HG02759 (cell line): ENCODE data around the gene GATA5.

Source experiments
- ATAC-seq: cut with Tn5 transposase; IDR thresholded peaks from one replicate; pipeline ENCODE4 v1.9.1; 2021; ENCODE audit warnings: mild to moderate bottlenecking, moderate library complexity; ENCODE audit not compliant: unreplicated experiment

GATA5 gene

DNA sequence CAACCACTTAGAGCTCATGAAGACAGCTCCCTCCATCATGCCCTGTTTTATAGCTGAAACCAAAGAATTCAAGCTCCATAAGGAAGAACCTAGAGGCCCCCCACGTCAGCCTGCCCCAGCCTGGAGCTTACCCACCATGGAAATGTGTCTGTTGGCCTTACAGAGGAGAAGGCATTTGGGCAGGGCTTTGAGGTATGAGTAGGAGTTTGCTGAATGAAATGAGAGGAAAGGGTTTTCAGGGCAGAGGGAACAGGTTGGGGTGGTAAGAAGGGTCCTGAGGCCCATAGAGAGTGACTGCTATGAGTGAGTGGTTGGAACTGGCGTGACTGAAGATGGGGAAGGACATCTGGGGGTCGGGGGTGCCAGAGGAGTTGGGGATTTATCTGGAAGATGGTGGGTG lies 12.7 kb upstream of the GATA5 start:
- ATAC-seq, result no peak

- no peak for ATAC-seq
These were observed 12.0 kb upstream of the GATA5 start for GRCh38 chr20:62487561-62488354.

DNA sequence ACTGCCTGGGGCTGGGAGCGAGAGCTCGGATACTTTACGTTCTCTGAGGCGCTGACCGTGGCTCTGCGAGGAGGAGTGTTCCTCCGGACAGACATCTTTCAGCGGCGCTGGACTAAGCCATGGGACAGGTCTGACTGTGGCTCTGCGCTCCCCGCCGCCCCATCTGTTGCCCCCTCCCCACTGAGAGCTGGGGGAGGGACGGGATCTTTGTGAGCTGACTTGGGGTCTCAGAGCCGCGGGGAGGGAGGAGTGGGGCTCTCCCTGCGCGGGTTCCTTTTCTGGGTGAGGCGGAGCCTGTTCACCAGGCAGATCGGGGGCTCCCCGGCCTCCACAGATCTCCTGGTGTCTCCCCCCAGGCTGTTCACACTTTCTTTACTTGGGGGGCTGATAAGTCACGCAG lies 11.3 kb upstream of the GATA5 start:
- no peak for ATAC-seq

GRCh38 chr20:62486484-62486883 lies 10.7 kb upstream of the GATA5 start:
- ATAC-seq, result no peak

DNA sequence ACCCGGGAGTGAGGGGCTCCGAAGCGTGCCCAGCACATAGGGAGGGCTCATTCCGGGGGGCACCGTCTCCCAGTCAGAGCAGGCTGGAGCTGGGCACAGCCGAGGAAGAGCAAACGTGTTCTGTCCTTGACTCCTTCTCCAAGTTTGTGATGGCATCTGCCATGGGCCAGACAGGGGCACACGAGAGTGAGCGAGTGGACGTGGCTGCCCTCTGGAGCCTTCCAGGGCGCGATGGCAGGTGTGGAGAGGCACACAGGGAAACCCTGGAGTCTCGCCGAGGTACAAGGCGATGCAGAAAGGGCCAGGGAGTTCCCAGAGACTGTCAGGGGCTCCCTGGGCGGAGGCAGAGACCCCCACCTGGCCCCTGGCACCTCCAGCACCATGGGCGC lies 9.9 kb upstream of the GATA5 start:
- no peak for ATAC-seq

- ATAC-seq, result no peak
These were observed 9.4 kb upstream of the GATA5 start for GRCh38 chr20:62485062-62485700.

GRCh38 chr20:62484478-62484877 lies 8.7 kb upstream of the GATA5 start:
- no peak for ATAC-seq

- no peak for ATAC-seq
These were observed 8.0 kb upstream of the GATA5 start for GRCh38 chr20:62483613-62484458.

DNA sequence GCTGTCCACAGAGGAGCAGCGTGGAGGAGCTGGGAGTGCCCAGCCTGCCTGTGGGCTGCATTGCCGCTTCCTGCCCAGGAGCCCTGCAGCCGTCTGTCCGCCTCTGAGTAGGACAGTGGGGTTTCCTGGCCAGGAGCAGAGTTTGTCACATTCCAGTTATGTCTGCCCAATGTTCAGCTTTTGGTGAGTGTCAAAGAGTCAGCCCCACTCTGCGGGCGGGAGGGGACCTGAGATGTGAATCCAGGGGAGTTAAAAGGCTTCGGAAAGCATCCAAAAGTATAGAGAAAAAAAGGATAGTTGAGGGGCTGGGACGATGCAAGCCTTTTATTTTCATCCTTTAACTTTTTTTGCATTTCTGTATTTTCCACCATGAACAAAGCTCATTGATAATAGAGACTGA lies 7.2 kb upstream of the GATA5 start:
- no peak for ATAC-seq

GRCh38 chr20:62482146-62482809 lies 6.5 kb upstream of the GATA5 start:
- no peak for ATAC-seq

GRCh38 chr20:62481425-62482145 lies 5.8 kb upstream of the GATA5 start:
- ATAC-seq, result no peak

DNA sequence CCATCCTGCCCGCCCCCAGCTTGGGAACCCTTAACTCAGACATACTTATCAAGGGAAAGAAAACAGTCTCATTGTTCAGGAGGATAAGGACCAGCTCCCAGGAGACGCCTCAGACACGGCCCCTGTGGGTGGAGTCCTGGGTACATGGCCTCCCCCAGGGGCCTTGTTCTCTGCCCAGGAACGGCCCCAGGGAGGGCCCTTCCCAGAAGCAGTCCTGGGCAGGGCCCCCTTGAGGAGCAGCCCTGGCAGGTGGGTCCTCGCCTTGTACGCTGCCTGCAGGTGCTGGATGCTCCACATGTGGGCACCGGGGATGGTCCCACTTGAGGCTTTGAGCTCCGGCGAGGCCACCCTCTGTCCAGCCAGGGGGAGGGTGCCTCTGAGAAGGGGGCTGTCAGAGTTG lies 4.5 kb upstream of the GATA5 start:
- no peak for ATAC-seq

GRCh38 chr20:62479656-62480055 lies 3.9 kb upstream of the GATA5 start:
- no peak for ATAC-seq

DNA sequence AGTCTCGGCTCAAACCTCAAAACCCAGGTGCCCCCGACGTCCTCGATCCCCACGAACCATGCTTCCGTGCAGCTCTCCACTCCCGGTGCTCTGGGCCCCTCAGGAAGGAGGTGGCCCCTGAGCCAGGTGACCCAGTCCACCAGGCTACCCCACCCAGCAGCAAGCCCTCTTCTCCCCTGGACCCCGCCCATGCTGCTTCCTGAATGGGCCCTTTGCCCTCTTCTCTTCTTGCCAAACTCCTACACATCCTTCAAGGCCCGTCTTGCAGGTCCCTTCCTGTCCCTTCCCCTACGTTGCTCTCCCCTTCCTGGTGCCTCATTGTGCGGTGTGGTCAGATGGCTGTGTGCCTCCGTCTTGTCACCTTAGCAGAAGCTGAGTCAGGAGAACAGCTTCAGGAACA lies 3.4 kb upstream of the GATA5 start:
- ATAC-seq, result no peak

GRCh38 chr20:62477669-62478455 lies 2.1 kb upstream of the GATA5 start:
- no peak for ATAC-seq

GRCh38 chr20:62476056-62476838 lies 452 bp upstream of the GATA5 start:
- ATAC-seq, result no peak

DNA sequence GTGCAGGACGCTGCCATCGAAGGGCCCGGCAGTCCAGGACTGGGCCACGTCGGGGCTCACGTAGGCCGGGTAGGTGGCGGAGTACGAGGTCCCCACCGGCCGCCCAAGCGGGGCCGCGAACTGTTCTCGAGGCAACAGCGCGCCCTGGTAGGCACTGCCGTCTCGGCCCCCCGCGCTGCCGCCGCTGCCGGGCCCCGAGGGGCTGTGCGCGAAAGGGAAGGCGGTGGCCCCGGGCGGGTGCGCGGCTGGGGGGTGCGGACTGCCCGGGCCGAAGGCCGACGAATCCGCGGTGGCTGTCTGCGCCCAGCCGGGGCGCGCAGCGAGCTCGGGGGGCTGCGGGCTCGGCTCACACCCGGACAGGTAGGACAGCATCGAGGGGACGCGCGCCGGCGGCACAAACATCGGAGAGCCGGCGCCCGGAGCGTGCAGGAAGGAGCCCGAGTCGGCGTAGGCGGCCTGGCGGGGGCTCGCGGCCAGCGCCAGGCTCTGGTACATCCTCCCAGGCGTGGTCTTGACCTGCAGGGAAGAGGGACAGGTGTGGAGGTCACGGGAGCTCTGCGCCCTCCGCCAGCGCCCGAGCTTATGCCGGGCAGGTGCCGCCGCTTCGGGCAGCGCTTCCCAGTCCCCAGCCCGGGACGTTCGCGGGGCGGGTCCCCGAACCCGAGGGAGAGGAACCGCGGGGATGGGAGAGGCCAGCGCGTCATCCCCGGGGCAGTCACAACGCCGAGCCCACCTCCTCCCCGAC lies 596 bp downstream of the GATA5 start:
- no peak for ATAC-seq

- ATAC-seq, result no peak
These were observed 1.2 kb downstream of the GATA5 start for GRCh38 chr20:62474604-62475026.
